ENCODE results near the gene PRDM8.

DNA sequence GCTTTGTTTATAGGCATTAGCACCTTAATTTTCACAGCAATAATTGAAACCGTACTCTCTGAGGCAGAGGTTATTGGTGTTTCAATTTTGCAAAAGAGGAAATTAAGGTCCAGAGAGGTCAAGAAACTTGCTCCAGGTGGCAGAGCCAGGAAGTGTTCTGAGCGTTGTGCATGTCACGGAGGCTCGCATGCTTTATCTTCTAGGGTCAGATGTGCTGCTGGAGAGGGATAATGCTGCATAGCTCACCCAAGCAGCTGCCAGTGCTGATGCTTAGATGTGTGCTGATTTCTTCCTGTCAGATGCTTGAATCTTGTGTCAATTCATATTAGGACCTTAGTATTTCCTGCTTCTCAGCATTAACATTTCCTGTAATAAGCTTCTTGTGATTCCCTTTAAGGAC is 56.2 kb downstream of the PRDM8 start:
- no peak for TF ChIP-seq IRF2 (CRISPR knock-in tag; IDR thresholded peaks at IDR 0.05; ENCODE audit: borderline replicate concordance, low read depth)
- no peak for TF ChIP-seq ATF1 (CRISPR knock-in tag; IDR thresholded peaks at IDR 0.05)
- TF ChIP-seq, protein P1, sequence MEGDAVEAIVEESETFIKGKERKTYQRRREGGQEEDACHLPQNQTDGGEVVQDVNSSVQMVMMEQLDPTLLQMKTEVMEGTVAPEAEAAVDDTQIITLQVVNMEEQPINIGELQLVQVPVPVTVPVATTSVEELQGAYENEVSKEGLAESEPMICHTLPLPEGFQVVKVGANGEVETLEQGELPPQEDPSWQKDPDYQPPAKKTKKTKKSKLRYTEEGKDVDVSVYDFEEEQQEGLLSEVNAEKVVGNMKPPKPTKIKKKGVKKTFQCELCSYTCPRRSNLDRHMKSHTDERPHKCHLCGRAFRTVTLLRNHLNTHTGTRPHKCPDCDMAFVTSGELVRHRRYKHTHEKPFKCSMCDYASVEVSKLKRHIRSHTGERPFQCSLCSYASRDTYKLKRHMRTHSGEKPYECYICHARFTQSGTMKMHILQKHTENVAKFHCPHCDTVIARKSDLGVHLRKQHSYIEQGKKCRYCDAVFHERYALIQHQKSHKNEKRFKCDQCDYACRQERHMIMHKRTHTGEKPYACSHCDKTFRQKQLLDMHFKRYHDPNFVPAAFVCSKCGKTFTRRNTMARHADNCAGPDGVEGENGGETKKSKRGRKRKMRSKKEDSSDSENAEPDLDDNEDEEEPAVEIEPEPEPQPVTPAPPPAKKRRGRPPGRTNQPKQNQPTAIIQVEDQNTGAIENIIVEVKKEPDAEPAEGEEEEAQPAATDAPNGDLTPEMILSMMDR (IDR thresholded peaks at IDR 0.05): no peak
- no peak for TF ChIP-seq CREB1 (CRISPR knock-in tag; IDR thresholded peaks at IDR 0.05)
- TF ChIP-seq HMGA2 (CRISPR knock-in tag; IDR thresholded peaks at IDR 0.05): no peak
- TF ChIP-seq NR3C1 (CRISPR knock-in tag; conservative IDR thresholded peaks at IDR 0.05; ENCODE audit: low read depth): no peak
- no peak for TF ChIP-seq TP53 (CRISPR knock-in tag; IDR thresholded peaks at IDR 0.05)
- no peak for TF ChIP-seq NFYB (CRISPR knock-in tag; conservative IDR thresholded peaks at IDR 0.05; ENCODE audit: low read depth)
- TF ChIP-seq ETV6 (CRISPR knock-in tag; IDR thresholded peaks at IDR 0.05): no peak
- TF ChIP-seq, protein P2, sequence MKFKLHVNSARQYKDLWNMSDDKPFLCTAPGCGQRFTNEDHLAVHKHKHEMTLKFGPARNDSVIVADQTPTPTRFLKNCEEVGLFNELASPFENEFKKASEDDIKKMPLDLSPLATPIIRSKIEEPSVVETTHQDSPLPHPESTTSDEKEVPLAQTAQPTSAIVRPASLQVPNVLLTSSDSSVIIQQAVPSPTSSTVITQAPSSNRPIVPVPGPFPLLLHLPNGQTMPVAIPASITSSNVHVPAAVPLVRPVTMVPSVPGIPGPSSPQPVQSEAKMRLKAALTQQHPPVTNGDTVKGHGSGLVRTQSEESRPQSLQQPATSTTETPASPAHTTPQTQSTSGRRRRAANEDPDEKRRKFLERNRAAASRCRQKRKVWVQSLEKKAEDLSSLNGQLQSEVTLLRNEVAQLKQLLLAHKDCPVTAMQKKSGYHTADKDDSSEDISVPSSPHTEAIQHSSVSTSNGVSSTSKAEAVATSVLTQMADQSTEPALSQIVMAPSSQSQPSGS (CRISPR knock-in tag; IDR thresholded peaks at IDR 0.05; ENCODE audit: borderline replicate concordance, low read depth): no peak
- no peak for TF ChIP-seq NR1H2 (CRISPR knock-in tag; IDR thresholded peaks at IDR 0.05)
- TF ChIP-seq ZNF138 (CRISPR knock-in tag; conservative IDR thresholded peaks at IDR 0.05): no peak
- no peak for TF ChIP-seq FOXK1 (CRISPR knock-in tag; IDR thresholded peaks at IDR 0.05)
